Vagina (tissue), 2 donors: ENCODE results near the gene STX17. TPM values are rescaled to one million over a fixed set of nuclear protein-coding genes. Genes with fewer than 3 reads are reported as not detected.

Source experiments
- DNase-seq, 2 donors: peaks; one replicate each; pipeline ENCODE4 v3.0.0-alpha.2; 2017; ENCODE audit errors: extremely low spot score in 2 of 2
- H3K27ac ChIP-seq: fragments of 200-600 bp; sonication (generic); one replicate; pipeline ENCODE4 v1.5.1; 2019
- H3K27me3 ChIP-seq: fragments of 200-600 bp; sonication (generic); one replicate; pipeline ENCODE4 v1.5.1; 2019
- H3K36me3 ChIP-seq, 2 donors: fragments of 200-600 bp; sonication (generic); one replicate each; pipeline ENCODE4 v1.5.1; 2017 to 2019
- H3K4me1 ChIP-seq: fragments of 200-600 bp; sonication (generic); one replicate; pipeline ENCODE4 v1.5.1; 2019
- H3K4me3 ChIP-seq, 2 donors: fragments of 200-600 bp; sonication (generic); 1 replicate in 1 of 2; 2 replicates in 1 of 2; pipeline ENCODE4 v1.5.1; 2016 to 2019
- H3K9me3 ChIP-seq: fragments of 200-600 bp; sonication (generic); one replicate; pipeline ENCODE4 v1.5.1; 2019
- CTCF ChIP-seq, 3 experiments: fragments of 450-650 bp in 2 of 3; fragments of 200-600 bp in 1 of 3; sonication (generic) in 1 of 3; IDR thresholded peaks; one replicate each; pipeline ENCODE4 v1.5.1; 2017 to 2019; ENCODE audit warnings: antibody characterized with exemption in 3 of 3, mild to moderate bottlenecking in 2 of 3, moderate library complexity in 2 of 3
- POLR2A ChIP-seq, 2 donors: fragments of 450-650 bp; IDR thresholded peaks; one replicate each; pipeline ENCODE4 v1.6.1; 2017; ENCODE audit warnings: antibody characterized with exemption in 2 of 2, mild to moderate bottlenecking in 2 of 2, moderate library complexity in 2 of 2
- POLR2AphosphoS5 ChIP-seq, 2 donors: sonication (generic); formaldehyde crosslinking; IDR thresholded peaks; one replicate each; pipeline ENCODE4 v1.9.0; 2017; ENCODE audit warnings: antibody characterized with exemption in 2 of 2, mild to moderate bottlenecking in 2 of 2, low read depth in 1 of 2; ENCODE audit not compliant: insufficient read depth in 1 of 2
- intact Hi-C: fragments of 100-400 bp; cut with DNase I; formaldehyde crosslinking; loops from one replicate; pipeline ENCODE4 v1.15.1; 2023
- total RNA-seq: library from RNA; depleted of rRNA; stranded (reverse); fragments of >200 nt; gene quantifications from one replicate; pipeline ENCODE4 v1.2.3, GENCODE V29; 2016

STX17 gene
- total RNA-seq, 1 donor from 2014 or later: 55.7 TPM

GRCh38 chr9:99881769-99882168 is 24.7 kb upstream of the STX17 start:
- Histone ChIP-seq H3K27ac (no peak overlapping the region), H3K36me3 (no peaks in the 10 kb centered on the region), H3K9me3 (no peaks in the 10 kb centered on the region), H3K4me1 (no peaks in the 10 kb centered on the region), H3K27me3 (no peaks in the 10 kb centered on the region), H3K4me3 (no peak overlapping the region)
- TF ChIP-seq CTCF (IDR thresholded peaks at IDR 0.05) (no peak), POLR2A (IDR thresholded peaks at IDR 0.05) (no peak), POLR2AphosphoS5 (IDR thresholded peaks at IDR 0.05; ENCODE audit: insufficient read depth in 1 of 2, low read depth in 1 of 2) (no peak)
- intact Hi-C loops: no loop called here
- no peak for DNase-seq

GRCh38 chr9:99885747-99886146 is 20.7 kb upstream of the STX17 start:
- H3K4me1 ChIP-seq: no peaks in the 10 kb centered on the region
- no peak overlapping the region for H3K4me3 ChIP-seq
- intact Hi-C loops: no loop called here
- H3K9me3 ChIP-seq: no peaks in the 10 kb centered on the region
- H3K36me3 ChIP-seq: no peaks in the 10 kb centered on the region
- no peak for DNase-seq
- TF ChIP-seq POLR2AphosphoS5 (IDR thresholded peaks at IDR 0.05; ENCODE audit: insufficient read depth in 1 of 2, low read depth in 1 of 2): no peak
- H3K27ac ChIP-seq: no peak overlapping the region
- H3K27me3 ChIP-seq: no peaks in the 10 kb centered on the region

- no peaks in the 10 kb centered on the region for H3K9me3 ChIP-seq
- no peak overlapping the region for H3K27ac ChIP-seq
- no peaks in the 10 kb centered on the region for H3K4me1 ChIP-seq
- intact Hi-C loops: no loop called here
- DNase-seq: no peak
- H3K36me3 ChIP-seq: no peaks in the 10 kb centered on the region
- no peak overlapping the region for H3K4me3 ChIP-seq
- TF ChIP-seq CTCF (IDR thresholded peaks at IDR 0.05) (no peak), POLR2A (IDR thresholded peaks at IDR 0.05) (no peak), POLR2AphosphoS5 (IDR thresholded peaks at IDR 0.05; ENCODE audit: insufficient read depth in 1 of 2, low read depth in 1 of 2) (no peak)
- H3K27me3 ChIP-seq: no peaks in the 10 kb centered on the region
Observed at GRCh38 chr9:99889120-99889519, 17.3 kb upstream of the STX17 start.

- no peak overlapping the region for H3K4me3 ChIP-seq
- no peaks in the 10 kb centered on the region for H3K27me3 ChIP-seq
- no peak for DNase-seq
- H3K27ac ChIP-seq: no peak overlapping the region
- intact Hi-C loops: no loop called here
- H3K36me3 ChIP-seq: no peaks in the 10 kb centered on the region
- TF ChIP-seq POLR2A (IDR thresholded peaks at IDR 0.05) (no peak), POLR2AphosphoS5 (IDR thresholded peaks at IDR 0.05; ENCODE audit: insufficient read depth in 1 of 2, low read depth in 1 of 2) (no peak), CTCF (IDR thresholded peaks at IDR 0.05) (no peak)
- H3K4me1 ChIP-seq: no peaks in the 10 kb centered on the region
- no peaks in the 10 kb centered on the region for H3K9me3 ChIP-seq
Observed at GRCh38 chr9:99894826-99895225, 11.6 kb upstream of the STX17 start.

- TF ChIP-seq POLR2AphosphoS5 (IDR thresholded peaks at IDR 0.05; ENCODE audit: insufficient read depth in 1 of 2, low read depth in 1 of 2) (no peak), POLR2A (IDR thresholded peaks at IDR 0.05) (no peak), CTCF (IDR thresholded peaks at IDR 0.05) (no peak)
- no peaks in the 10 kb centered on the region for H3K9me3 ChIP-seq
- intact Hi-C loops: no loop called here
Observed at GRCh38 chr9:99895510-99895909, 10.9 kb upstream of the STX17 start.

GRCh38 chr9:99896119-99896518 is 10.3 kb upstream of the STX17 start:
- TF ChIP-seq POLR2A (IDR thresholded peaks at IDR 0.05) (no peak), CTCF (IDR thresholded peaks at IDR 0.05) (no peak), POLR2AphosphoS5 (IDR thresholded peaks at IDR 0.05; ENCODE audit: insufficient read depth in 1 of 2, low read depth in 1 of 2) (no peak)
- intact Hi-C loops: no loop called here
- no peak for DNase-seq
- no peaks in the 10 kb centered on the region for H3K9me3 ChIP-seq
- H3K4me1 ChIP-seq: no peaks in the 10 kb centered on the region
- H3K36me3 ChIP-seq: no peaks in the 10 kb centered on the region
- H3K4me3 ChIP-seq: no peak overlapping the region
- no peak overlapping the region for H3K27ac ChIP-seq
- H3K27me3 ChIP-seq: no peaks in the 10 kb centered on the region

More at GRCh38 chr9:99895510-99895909, 10.9 kb upstream of the STX17 start:
- Histone ChIP-seq H3K4me3 (no peak overlapping the region), H3K27me3 (no peaks in the 10 kb centered on the region), H3K36me3 (no peaks in the 10 kb centered on the region), H3K27ac (no peak overlapping the region), H3K4me1 (no peaks in the 10 kb centered on the region)
- DNase-seq: no peak
